B cell (primary cell): ENCODE results near the gene PCBP3.

ENCODE experiments used
- EZH2 ChIP-seq: IDR thresholded peaks from 2 replicates; pipeline ENCODE4 v1.6.1; 2012; ENCODE audit warnings: borderline replicate concordance, low read depth, mild to moderate bottlenecking, moderate library complexity, low read length; ENCODE audit not compliant: insufficient read depth, poor library complexity, severe bottlenecking
- TF ChIP-seq, protein P1 (sequence below): fragments of 200-600 bp; IDR thresholded peaks from one replicate; pipeline ENCODE4 v1.8.0; 2022; ENCODE audit warnings: antibody characterized with exemption, mild to moderate bottlenecking

DNA sequence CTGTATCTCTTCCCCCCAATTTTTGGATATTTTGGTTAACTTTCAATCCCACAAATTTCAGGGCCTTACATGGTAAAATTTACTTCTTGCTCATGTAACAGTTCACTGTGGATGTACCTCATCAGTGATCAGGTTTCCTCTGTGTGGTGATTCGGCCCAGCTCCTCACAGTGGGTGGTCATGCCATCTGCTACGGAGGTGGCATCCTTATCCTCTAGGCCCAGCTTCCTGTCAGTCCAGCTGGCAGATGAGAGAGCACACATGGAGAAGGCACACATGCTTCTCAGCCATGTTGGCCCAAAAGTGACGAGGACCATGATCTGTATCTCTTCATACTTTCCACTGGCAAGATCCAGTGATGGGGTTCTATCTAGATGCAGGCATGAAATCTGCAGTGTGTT is 27.2 kb downstream of the PCBP3 start:
- TF ChIP-seq, protein P1, sequence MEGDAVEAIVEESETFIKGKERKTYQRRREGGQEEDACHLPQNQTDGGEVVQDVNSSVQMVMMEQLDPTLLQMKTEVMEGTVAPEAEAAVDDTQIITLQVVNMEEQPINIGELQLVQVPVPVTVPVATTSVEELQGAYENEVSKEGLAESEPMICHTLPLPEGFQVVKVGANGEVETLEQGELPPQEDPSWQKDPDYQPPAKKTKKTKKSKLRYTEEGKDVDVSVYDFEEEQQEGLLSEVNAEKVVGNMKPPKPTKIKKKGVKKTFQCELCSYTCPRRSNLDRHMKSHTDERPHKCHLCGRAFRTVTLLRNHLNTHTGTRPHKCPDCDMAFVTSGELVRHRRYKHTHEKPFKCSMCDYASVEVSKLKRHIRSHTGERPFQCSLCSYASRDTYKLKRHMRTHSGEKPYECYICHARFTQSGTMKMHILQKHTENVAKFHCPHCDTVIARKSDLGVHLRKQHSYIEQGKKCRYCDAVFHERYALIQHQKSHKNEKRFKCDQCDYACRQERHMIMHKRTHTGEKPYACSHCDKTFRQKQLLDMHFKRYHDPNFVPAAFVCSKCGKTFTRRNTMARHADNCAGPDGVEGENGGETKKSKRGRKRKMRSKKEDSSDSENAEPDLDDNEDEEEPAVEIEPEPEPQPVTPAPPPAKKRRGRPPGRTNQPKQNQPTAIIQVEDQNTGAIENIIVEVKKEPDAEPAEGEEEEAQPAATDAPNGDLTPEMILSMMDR = no peak
- no peak for TF ChIP-seq EZH2
